HG03378 (cell line): Measurements from ENCODE around the gene TMPRSS5.
"Not testable (repeated sequence)": the region's sequence is repeated elsewhere in the genome, so short reads cannot be mapped to it uniquely, and the experiment has no call there.

ENCODE experiments used
- ATAC-seq: cut with Tn5 transposase; IDR thresholded peaks from one replicate; pipeline ENCODE4 v1.9.1; 2021; ENCODE audit warnings: mild to moderate bottlenecking, moderate library complexity; ENCODE audit not compliant: unreplicated experiment

TMPRSS5 gene

DNA sequence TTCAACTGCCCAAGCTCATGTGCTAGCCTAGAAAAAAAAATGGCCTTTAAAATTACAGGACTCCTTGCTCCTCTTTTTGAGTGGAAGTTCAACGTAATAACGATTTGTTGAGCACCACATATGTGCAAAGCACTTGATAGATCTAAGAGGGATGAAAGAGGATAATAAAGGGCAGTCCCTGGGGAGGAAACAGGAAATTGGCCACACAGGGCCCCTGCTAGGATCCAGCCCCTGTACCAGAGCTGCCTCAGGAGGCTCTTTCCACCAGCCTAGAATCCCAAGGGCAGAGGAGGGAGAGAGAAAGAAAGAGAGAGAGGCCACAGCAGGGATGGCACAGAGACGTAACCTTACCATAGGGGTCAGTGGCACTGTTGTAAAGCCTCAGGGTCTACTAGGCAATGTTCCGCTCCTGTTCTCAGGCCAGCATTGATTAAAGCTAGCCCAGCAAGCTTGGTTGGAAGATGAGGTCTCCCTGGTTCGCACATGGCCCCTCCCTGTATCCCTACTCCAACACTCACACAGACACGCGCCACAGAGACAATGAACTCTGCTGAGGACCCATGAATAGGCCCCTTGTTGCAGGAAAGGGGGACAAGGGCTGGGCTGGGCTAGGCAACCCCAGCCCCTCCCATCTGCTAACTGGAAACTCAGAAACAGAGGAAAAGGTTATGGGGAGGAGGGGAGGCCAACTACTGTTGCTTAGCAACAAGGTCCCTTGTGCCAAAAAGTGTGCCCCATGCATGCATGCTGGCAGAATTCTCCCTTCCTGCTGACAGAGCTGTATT lies at the start of gene TMPRSS5:
Gene TMPRSS5 (minus strand): TSS at position 438 of the 785 bp plus-strand sequence. CDS start 84 bp downstream, at position 354.
- no peak for ATAC-seq

DNA sequence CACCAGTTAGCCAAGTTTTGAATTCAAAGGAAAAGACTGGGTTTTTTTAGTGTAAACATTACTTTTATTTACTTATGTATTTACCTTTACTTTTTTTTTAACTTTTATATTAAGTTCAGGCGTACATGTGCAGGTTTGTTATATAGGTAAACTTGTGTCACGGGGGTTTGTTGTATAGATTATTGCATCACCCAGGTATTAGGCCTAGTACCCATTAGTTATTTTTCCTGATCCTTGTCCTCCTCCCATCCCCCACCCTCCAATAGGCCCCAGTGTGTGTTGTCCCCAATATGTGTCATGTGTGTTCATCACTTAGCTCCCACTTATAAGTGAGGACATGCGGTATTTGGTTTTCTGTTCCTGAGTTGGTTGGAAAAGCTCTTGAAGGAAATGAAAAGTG lies 46.8 kb upstream of the TMPRSS5 start:
- no peak for ATAC-seq

DNA sequence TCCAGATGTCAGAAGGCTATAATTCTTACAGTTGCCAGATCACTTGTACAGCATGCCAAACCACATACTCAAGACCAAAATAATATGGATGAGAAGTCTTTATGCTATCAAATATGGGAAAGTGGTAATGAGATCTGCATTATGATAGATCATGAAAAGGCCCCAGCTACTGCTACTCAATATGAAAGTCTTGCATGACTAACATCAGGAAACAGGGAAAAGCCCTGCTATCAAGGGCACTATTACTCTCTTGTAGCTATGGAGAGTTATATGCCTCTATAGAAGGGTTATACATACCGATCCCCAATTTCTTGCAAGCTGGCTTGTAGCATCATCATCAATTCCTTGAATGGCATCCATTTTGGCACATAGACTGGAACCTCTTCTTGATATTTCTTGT lies 30.2 kb upstream of the TMPRSS5 start:
- ATAC-seq: no peak

DNA sequence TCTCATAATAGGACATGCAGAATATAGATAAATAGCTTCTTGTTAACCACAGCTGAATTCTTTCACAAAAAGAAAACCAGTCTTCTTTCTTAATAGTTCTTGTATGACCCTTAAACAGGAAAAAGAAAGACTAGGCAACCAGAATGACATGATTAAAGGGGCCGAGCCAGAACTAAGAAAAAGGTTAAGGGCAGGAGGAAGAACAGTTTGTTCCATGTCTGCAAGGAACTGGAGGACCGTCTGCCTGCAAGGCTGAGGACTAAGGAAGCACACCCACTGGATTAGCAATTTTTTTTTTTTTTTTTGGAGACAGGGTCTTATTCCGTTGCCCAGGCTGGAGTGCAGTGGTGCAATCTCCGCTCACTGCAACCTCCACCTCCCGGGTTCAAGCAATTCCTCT lies 26.0 kb upstream of the TMPRSS5 start:
- ATAC-seq: no peak

DNA sequence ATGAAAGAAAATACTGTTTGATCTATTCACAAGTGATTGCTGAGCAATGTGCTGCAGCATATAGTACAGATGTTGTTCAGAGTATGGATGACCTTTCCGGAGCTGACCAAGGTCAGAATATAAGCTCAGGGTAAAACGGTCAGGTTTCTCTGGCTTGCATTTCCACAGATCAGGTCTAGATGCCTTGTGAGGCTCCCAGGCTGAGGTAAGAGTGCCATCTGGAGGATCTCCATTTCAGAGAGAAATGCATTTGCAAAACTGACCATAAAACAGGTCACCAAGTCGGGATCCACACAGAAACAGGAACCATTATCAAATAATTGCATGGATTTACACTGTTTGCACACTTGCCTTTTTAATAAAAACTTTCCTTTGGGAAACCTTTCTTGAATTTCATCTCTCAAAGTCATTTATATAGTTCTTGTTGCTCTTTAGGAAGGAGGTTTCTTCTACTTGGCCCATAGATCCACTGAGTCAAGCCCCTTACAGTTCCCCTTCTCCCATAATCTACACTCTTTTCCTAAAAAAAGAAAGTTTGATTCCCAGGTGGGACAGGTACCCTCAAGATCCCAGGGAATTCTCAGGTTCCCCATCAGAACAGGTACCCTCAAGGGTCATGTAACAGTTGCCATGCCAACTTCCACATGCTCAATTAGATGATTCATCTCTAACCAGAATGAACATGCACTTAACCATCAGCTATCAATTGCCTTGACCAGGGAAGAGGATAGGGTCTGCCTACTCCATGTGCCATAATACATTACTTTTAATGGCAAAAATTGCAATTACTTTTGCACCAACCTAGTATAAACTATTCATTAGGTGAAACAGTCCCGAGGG lies 25.0 kb upstream of the TMPRSS5 start:
- ATAC-seq: no peak

DNA sequence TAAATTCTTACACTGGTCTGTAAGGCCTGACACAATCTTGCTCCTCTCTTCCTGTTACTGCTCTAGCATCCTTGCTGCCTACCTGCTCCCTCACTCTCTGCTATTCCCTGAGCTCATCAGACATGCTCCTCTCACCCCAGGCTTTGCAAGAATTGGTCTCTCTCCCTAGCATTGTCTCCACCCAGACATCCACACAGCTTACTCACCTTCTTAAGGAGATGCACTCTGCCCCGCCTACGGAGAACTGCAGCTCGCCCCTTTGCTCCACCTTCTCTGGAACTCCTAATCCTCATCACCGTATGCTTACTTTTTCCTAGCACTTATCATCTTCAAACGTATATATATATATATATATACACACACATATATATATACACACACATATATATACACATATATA lies 23.3 kb upstream of the TMPRSS5 start:
- no peak for ATAC-seq

DNA sequence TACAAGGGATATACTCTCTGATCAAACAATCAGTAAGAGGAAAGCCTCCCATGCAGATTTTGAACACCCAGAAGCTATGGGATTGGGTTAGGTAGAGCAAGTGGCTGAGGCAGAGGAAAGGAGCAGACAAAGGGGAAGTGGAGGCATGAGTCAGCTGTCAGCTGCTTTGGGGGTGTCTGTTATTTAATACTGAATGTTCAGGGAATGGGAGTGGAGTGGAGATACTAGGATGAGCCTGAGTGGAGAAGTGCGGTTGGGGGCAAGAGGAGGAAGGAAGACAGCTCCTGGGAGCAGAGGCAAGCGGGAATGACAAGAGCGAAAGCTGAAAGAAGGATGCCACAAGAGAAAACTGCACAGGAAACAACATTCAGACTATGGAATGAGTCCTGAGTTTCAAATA lies 22.7 kb upstream of the TMPRSS5 start:
- ATAC-seq: no peak

DNA sequence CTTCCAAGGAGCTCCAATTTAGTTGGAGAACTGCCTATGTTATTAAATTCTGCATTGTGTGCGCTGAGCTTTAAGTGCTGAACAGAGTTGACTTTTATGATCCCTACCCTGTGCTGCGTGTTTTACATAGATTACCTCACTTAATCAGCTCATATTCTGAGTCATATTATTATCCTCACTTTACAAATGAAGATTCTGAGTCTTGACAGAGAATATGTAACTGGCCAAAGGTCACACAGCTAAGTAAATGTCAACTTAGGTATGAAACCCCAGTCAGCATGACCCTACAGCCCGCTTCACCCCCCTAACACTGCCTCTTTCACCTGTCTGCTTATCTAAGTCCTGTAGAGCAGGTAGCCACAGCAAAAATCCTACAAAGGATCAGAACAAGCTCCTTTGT lies 19.8 kb upstream of the TMPRSS5 start:
- no peak for ATAC-seq

DNA sequence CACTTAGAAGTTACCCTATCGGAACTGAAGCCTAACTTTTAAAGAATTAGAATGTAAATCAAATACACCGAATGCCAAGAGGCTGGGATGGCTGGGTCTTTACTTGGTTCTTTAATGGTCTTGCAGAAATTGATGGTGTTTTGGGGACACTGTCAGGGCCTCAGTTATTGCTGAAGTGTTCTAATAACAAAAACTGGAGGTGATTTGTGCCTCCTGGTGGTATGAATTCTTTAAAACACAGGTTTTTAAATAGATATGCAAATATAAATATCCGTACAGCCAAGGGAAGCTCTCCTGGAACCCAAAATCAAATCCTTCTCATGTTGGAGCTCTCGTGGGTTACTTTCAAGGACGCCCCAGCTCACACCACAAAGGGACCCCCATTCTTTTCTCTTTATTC lies 19.3 kb upstream of the TMPRSS5 start:
- no peak for ATAC-seq

DNA sequence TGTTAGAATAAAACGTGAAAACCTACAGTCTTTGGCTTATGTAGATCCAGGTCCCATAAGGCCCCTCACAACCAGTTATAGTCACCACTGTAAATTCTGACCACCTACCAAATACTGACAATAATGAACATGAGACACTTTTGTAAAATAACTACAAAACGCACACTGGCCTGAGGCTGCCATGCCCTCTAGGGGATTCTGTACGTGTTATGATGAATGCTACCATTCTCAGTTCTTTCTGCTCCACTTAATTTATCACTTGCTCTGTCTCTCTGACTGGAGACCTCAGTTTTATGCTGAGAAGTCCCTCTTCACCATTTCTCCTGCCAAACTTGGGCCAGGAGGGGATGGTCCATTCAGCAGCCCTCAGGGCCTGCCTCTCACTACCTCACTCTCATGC lies 18.7 kb upstream of the TMPRSS5 start:
- ATAC-seq: no peak

DNA sequence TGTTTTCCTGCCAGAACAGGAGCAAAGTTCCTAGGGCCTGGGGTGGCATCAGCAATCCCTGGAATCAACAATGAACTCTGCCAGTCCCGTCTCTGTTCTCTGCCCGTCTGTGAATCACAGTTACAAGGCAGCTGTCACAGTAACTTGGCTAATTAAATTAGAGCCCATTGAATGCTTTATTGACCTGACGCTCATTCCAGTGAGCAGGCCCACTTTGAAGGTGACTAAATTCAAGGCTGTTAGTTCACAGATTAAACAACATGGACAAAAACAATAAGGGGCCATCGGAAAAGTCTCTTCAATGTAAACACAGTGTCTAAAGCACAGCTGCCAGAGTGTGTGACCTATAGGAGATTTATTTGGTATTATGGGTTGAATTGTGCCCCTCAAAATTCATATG lies 17.7 kb upstream of the TMPRSS5 start:
- no peak for ATAC-seq

DNA sequence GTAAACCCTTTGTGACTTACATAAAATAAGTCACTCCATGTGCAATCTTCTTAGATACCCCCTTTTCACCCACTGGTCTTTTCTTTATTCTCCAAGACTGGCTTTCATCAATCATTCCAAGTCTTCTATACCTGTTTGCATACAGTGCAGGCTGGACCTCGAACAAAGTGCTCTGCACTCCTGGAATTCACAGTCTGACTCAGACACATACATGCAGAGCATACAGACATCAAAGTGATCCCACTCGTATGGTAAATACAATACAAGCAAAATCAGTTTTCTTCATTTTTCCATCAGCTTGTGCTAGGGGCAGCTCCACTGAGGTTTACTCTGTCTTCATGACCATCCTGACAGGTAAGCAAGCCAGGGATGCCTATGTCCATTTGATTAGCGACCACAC lies 16.8 kb upstream of the TMPRSS5 start:
- no peak for ATAC-seq

DNA sequence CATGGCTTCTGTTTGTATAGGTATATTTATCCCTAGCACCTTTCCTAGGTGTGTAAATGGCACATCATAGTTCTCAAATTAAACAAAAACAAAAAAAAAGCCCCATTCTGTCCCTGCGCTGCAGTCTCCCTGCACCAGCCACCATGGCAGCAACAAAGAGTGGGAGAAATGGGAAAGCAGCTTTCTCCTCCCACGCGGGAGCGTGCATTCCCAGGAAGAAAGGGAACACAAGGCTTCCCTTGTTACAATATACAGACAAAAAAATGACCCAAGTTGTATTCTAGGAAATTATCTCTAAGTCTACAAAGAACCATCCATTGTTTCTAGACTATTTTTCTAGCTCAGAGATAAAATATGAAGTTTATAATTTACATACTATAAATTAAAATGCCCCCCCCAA lies 16.1 kb upstream of the TMPRSS5 start:
- no peak for ATAC-seq

DNA sequence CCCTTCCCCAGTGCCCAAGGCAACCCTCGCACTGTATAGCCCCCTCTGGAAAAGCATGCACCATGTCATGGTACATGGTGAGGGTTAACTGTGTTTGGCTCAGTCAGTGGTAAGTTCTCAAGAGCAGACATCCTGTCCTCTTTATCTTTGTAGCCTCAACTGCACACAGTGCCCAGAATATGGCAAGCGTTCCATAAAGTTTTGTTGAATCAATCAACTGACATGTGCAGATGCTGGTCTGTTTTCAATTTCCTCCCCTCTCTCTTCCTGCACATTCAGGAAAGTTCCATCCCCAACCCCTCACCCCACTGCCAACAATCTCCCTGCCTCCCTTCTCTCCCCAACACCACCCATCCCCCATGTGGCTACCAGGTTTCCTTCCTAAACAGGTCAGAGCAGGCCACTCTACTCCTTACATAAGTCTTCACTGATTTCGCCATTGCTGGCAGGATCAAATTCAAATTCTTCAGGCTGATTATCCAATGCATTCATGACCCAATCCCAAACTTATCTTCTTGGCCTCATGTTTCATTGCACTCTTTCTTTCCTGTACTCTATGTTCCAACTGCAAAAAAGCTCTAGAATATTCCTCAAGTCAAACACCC lies 15.5 kb upstream of the TMPRSS5 start:
- ATAC-seq: no peak

DNA sequence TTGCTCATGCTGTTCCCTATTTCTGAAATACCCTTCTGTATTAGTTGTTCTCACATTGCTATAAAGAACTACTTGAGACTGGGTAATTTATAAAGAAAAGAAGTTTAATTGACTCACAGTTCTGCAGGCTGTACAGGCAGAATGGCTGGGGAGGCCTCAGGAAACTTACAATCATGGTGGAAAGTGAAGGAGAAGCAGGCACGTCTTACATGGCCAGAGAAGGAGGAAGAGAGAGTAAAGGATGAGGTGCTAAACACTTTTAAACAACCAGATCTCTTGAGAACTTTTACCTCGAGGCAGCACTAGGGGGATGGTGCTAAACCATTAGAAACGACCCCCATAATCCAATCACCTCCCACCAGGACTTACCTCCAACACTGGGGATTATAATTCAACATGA lies 14.4 kb upstream of the TMPRSS5 start:
- ATAC-seq: not testable (repeated sequence)

DNA sequence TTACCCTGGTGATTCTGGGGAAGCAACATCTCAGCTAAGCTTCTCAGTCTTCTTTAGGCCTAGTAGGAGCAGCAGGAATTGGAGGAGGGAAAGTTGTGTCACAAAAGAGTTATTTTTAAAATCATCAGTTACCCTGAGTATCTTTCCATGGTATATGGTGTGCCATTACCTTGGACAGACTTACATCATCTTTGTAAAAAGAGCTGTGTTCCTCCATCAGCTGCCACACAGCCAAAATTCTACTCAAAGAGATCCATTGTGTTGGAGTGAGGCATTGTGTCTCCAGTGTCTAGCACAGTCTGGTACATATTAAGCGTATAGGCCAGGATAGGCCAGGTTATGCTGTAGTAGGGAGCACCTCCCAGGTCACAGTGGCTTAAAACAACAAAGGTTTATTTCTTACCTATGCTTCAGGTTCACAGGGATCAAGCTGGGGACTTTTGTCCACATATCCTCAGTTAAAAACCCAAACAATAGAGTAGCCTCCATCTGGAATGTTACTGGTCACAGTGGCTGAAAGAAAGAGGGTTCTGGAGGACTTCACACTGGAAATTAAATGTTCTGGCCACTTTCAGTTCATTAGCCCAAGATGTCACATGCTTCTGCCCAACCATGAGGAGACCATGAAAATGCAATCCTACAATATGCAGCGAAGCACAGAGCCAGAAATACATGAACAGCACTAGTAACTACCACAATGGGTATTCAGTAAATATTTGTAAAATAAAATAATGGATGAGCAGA lies 9.9 kb upstream of the TMPRSS5 start:
- ATAC-seq: no peak

DNA sequence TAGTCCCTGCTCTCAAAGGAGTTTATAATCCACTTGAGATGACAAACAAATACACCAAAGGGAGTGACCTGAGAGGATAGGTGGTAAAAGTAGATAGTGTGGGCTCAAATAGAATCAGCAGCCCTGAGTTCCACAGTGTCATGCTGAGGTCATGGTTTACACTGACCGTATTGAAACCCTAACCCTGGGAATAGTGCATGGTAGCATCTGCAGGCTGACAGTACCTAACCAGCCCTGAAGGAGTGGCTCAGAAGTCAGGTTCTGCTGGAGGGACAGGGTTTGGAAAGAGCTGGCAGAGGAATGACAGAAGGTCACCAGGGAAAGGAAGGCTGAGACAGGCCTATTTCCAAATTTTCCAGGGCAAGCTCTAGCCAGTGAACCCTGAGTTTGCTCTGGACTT lies 9.2 kb upstream of the TMPRSS5 start:
- ATAC-seq: no peak

DNA sequence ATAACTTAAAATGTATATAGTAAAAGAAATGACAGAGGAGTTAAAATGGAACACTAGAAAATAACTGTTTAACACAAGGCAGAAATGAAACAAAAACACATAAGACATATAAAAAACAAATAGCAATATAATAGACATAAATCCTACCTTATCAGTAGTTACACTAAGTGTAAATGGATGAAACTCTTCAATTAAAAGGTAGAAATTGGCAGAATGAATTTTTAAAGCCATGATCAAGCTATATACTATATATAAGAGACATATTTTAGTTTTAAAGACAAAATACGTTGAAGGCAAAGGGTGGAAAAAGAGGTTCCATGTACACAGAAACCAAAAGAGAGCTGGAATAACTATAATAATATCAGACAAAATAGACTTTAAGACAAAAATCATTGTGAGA lies 4.9 kb upstream of the TMPRSS5 start:
- no peak for ATAC-seq

DNA sequence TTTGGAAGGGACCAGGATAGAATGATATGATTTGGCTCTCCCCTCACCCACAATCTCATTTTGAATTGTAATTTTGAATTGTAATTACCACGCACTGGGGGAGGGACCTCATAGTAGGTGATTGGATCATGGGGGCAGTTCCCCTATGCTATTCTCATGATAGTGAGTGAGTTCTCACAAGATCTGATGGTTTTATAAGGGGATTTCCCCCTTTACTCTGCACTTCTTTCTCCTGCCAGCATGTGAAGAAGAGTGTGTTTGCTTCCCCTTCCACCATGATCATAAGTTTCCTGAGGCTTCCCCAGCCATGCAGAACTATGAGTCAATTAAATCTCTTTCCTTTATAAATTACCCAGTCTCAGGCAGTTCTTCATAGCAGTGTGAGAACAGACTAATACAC lies 2.6 kb downstream of the TMPRSS5 start:
- ATAC-seq: not testable (repeated sequence)

DNA sequence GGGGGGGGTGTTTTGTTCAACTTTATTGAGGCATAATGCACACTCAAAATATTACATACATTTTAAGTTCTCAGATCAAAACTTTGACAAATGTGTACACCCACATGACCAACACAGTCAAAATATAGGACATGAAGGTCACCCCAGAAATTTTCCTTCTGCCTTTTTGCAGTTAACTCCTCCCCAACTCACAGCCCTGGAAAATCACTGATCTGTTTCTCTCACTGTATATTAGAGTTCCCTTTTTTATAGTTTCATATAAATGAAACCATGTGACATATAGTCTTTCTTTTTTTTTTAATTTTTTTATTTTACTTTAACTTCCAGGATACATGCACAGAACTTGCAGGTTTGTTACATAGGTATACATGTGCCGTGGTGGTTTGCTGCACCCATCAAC lies 4.6 kb downstream of the TMPRSS5 start:
- ATAC-seq: no peak

DNA sequence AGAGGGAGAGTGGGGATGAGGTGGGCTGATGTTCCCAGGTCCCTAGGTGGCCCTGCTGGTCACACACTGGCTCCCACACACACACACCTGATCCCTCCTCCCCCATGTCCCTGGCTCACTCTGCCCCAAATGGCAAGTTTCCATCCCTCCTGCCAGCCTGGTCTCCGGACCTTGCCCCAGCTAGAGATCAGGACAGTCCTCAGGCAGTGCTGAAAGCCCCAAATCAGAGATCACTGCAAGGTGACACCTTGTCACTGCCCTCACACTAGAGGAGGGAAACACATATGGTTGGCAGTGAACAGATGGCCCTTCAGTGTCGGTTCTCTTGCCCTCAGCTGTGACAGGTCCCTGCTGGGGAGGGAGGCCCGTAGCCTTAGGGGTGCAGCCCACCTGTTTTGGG lies 7.6 kb downstream of the TMPRSS5 start:
- ATAC-seq: no peak
